Stimulated activated CD4-positive, alpha-beta T cell treated with anti-CD3 and anti-CD28 coated beads, Interleukin-1b, Interleukin-23, amount 100 ng/mL, for 1 hour (primary cell): ENCODE measurements around the gene NUDT14.

Experiments
- DNase-seq, 2 donors: peaks; one replicate each; pipeline ENCODE4 v3.0.0-alpha.2; 2020; ENCODE audit warnings: low read depth in 2 of 2

The NUDT14 gene

GRCh38 chr14:105212541-105213300 is 31.6 kb upstream of the NUDT14 start:
- DNase-seq: no peak

GRCh38 chr14:105211758-105212089 is 30.6 kb upstream of the NUDT14 start:
- DNase-seq: no peak

GRCh38 chr14:105211086-105211757 is 30.1 kb upstream of the NUDT14 start:
- no peak for DNase-seq

- no peak for DNase-seq
These were observed 29.3 kb upstream of the NUDT14 start for GRCh38 chr14:105210266-105211025.

GRCh38 chr14:105209646-105210045 is 28.5 kb upstream of the NUDT14 start:
- DNase-seq: no peak

- no peak for DNase-seq
These were observed 28.0 kb upstream of the NUDT14 start for GRCh38 chr14:105209091-105209490.

GRCh38 chr14:105208738-105209075 is 27.6 kb upstream of the NUDT14 start:
- DNase-seq: no peak

- no peak for DNase-seq
These were observed 27.1 kb upstream of the NUDT14 start for GRCh38 chr14:105207996-105208737.

- DNase-seq: no peak
These were observed 26.4 kb upstream of the NUDT14 start for GRCh38 chr14:105207460-105207901.

- no peak for DNase-seq
These were observed 25.8 kb upstream of the NUDT14 start for GRCh38 chr14:105206873-105207272.

- DNase-seq: no peak
These were observed 24.6 kb upstream of the NUDT14 start for GRCh38 chr14:105205673-105206208.

GRCh38 chr14:105204931-105205672 is 24.0 kb upstream of the NUDT14 start:
- no peak for DNase-seq

GRCh38 chr14:105204206-105204930 is 23.3 kb upstream of the NUDT14 start:
- no peak for DNase-seq

GRCh38 chr14:105203701-105204100 is 22.6 kb upstream of the NUDT14 start:
- no peak for DNase-seq

GRCh38 chr14:105203057-105203531 is 22.0 kb upstream of the NUDT14 start:
- DNase-seq: peak in 1 of 2 donors; percentile 53

GRCh38 chr14:105201925-105202513 is 20.9 kb upstream of the NUDT14 start:
- no peak for DNase-seq

GRCh38 chr14:105201156-105201924 is 20.2 kb upstream of the NUDT14 start:
- no peak for DNase-seq

- DNase-seq: no peak
These were observed 19.5 kb upstream of the NUDT14 start for GRCh38 chr14:105200641-105201040.

- DNase-seq: no peak
These were observed 19.0 kb upstream of the NUDT14 start for GRCh38 chr14:105200074-105200473.
